ENCODE results near the gene TANC1.

The TANC1 gene

DNA sequence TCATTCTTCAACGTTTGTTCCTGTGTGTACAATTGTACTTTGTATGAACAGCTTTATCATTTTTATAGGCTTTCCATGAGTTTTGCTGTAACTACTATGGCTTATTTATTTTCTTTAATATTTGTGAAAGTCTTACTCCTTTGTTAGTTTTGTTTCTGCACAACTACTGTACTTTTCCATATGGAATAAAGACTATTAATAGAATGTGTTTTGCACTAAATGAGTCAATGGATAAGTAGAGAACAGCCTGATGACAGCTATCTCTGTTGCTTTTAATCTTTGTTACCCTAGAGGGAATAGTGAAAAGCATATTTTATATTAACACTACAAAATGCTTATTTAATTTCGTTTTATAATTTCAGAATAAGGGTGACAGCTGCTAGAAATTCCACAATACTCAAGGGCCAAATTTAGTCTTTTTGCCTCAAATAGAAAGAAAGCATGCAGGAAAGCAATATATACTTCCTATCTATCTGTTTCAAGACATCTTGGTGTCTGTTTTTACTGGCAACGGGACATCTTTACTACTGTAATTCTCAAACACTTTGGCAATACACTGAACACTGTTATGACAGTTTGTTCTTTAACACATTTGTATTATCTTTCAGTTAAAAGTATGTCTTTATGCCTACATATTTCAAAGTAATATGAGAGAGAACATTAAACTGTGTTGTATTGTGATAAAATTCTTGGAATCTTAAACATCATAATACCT, 264.2 kb downstream of the TANC1 start:
- no peak for DNase-seq

DNA sequence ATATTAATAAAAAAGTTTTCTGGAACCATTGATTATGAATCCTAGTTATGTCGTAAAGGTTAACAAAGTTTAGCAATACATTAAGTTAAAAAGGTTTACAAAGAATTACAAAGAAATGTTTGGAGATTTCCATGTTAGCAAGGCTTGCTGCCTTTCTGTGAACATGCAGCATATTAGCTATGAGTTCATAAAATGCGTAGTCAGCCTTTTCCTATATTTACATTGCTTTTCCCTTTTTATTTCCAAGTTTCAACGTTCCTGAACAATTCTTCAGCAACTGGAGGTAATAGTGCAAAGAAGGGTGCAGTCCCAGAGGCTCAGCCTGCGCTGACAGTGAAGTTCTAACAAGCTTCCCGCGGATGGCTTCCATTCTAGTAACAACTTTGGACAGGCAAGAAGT, 266.4 kb downstream of the TANC1 start:
- no peak for DNase-seq

DNA sequence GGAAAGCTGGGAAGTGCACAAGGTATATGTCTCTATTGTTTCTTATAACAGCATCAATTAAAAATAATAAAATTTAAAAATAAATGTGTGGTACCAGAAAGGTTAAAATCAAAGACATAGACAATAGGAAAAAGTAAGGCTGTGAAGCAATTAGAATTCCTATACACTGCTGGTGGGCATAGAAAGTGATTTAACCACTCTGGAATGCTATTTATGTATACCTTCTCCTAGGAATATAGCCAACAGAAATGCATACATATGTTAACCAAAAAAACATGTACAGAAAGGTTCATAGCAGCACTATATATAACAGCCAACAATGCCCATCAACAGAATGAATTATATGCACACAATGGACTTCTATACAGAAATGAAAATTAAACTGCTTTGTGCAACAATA, 275.1 kb downstream of the TANC1 start:
- DNase-seq: no peak

- no peak for DNase-seq
Measured at GRCh38 chr2:159246325-159246988, 278.0 kb downstream of the TANC1 start.

DNA sequence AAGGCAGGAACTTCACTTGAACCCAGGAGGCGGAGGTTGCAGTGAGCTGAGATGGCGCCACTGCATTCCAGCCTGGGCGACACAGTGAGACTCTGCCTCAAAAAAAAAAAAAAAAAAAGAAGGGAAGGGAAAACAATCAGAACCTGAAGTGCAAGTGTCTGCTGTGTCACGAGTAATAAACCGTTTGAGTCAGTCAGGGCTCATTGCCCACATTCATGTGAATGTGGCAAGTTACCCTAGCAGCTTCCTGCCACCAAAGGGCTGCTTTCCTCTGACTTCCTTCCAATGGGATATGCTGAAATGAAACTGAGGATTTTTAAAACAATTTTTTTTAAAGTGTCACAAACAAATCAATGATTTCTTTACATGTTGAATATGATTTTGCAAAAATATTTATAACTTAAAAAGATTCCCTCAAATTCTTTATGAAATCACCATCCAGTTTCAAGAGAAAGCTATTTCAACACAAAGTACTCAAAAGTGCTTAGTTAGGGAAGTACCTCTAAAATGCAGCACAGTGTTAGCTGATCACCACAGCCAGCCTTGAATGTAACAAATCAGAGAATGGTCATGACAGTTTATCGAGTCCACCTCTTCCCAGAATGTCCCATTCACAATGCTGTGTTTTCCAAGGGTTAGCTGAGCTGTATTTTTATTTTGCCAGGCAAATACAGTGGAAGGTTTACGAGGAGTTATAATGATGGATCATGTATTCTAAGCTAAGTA, 281.7 kb downstream of the TANC1 start:
- no peak for DNase-seq

DNA sequence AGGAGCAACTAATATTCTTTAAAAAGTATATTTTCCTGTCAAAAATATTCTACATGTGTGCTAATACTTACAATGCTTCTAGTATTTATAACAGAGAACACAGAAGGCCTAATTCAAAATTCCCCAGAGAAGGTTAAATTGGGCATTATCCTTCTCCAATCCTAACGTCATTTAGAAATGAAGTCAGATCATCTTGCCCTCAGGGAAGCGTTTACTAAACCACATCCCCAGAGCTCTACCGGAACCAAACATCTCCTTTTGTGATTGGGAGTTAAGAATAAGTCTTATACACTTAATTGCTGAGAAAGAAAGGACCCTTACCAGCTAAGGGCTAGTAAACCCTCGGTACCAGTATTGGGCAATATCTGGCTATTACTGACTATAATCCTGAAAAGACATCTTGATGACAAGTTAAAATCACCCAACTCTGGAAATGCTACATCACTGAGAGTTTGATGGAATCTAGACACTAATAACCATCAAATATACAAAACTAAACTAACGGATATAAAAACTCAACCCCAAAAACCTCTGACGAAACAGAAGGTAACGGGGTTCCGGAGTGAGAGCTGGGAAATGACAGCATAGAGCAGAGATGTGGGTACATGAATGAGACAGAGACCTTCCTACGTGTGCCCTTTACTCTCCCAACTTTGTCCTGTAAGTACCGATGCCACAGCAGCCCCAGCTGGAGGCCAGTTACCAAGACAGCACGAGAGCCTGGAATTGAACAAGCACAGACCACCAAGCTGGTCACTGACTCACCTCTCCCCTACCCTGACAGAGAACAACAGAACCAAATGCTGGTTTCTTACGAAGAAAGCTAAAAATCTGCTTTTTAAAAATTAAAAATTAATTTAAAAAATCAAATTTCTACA, 283.1 kb downstream of the TANC1 start:
- DNase-seq: no peak

DNA sequence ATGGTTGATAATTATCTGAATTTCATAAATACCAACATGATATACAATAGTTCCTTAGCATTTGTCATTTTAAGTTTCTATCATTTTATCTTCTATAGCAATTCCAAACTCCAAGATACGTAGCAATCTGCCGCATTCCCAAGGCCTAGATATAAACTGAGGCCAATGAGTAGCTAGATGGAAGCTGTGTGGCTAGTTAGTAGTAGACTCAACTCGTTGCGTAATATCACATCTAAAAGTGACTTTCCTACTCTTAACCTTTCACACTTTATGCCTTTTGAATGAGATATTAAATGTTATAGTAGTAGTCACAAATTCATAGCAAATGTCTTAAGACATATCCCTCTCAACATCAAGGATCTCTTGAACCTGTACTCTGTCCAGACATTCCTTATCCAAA, 284.5 kb downstream of the TANC1 start:
- DNase-seq: no peak

DNA sequence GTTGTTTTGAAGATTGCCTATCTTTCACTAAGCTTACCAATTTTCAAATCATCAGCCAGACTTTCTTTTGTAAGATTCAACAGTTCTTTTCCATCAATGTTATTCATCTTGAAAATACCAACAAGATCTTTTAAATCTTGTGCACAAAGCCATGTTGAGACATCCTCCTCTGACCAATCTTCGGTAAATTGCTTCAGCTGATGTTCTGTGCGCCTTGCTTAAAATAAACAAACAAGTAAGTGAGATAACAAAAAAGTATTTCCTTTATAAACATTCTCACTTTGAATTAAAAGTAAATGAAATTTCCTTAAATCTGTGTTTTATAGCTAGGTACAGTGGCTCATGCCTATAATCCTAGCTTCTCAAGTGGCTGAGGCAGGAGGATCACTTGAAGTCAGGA, 287.7 kb downstream of the TANC1 start:
- no peak for DNase-seq

DNA sequence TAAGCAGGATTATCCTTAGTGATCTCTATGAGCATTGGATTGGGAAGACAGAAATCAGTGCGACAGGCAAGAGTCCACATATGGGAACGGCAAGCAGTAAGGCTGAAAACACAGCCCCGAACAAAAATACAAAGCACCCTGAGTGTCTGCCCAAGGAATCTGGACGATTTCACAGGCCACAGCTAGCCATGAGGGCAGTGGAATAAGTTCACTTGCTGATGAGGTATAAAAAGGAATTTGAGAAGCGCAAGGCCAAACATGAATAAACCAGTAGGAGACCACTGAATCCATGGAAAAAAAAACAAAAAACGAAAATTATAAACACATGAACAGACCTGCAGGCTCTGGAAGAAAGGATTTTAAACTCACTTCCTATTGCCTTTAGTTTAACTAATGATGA, 293.8 kb downstream of the TANC1 start:
- no peak for DNase-seq

DNA sequence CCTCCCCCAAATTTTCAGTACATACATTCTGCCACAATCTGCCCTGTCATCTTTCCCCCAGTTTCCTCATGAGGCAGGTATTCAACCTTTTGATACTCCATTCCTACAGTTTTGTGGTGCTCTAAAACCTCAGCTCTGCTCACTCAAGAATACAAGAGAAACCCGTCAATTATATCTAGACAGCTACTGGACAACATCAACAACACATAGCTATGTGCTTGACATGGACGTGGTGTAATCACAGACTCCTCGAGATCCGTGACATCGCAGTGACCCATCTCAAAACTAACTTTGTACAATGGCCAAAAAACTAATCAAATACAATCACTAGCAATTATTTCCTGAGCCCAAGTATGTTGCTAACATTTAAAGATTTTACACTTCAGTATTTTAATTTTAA, 294.5 kb downstream of the TANC1 start:
- DNase-seq: no peak

- no peak for DNase-seq
Measured at GRCh38 chr2:159265171-159265576, 296.7 kb downstream of the TANC1 start.

- DNase-seq: no peak
Measured at GRCh38 chr2:159266554-159266953, 298.1 kb downstream of the TANC1 start.

DNA sequence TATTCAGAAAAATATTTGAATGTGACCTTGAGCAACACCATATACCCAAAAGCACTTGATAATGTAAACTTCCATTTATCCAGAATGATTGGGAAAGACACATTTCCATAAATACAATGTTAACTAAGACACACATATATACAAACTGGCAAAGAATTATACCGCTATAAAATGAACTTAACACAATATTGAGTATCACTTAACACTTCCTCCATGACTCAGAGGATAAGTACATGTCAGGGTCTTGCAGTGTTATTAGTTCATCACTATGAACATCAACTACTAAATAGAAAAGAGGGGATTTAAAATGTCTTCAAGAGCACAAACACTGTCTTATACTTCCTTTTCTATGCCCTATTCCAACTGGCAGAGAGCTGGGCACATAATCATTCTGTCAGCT, 299.5 kb downstream of the TANC1 start:
- no peak for DNase-seq

DNA sequence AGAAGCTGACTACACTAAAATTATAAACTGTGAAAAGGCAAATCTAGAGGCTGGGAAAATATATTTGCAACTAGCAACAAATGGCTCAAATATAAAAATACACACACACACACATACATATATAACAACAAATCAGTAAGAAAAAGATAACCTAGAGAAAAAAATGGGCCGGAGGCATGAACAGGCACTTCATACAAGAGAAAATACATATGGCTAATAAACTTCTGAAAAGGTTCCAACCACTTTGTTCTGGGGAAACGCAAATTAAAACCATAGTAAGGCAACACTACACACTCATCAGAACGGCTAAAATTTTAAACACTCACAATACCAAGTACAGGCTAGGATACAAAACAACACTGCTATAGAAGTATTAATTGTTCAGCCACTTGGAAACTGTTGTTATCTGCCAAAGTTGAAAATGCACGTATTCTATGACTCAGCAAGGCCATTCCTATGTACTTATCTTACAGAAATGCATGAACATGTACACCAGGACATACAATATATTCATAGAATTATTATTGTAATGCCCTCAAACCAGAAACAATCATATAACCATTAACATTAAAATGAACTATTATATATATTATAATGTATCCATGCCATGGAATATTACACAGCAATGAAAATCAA, 302.4 kb downstream of the TANC1 start:
- no peak for DNase-seq

DNA sequence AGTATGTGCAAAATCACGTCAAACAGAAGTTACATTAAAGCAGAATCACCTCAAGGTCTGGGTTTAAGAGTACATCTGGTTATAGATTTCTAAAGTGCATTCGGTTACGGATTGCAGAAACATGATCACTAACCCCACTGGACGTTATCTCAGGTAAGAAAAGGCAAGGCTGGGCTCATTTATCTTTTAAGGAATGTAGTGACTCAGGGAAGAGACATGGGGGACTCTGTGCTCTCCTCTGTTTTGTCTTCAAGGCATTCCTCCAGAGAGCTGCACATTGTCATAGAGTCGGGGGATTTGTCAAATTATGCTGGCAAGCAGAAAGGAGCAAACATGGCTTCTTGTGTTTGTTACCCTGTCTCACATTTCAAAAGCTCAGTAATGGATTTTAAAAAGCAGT, 303.7 kb downstream of the TANC1 start:
- DNase-seq: no peak

DNA sequence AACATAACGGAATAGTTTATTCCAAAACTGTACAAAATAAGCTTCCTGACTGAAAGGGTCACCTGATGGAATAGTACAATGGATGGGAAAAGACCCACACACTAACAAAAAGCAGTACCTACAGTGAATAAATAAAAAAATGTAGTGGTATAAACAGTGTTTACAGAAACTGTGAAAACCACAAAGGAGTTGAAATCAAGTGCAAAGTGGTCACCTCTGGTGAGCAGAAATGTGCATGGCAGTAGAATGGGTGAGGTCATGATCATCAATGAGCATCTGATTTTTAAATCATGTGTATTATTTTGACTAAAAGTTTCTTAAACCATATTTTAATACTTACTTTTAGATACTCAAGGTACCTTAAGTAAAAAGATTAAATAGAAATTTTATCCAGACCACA, 306.7 kb downstream of the TANC1 start:
- DNase-seq: no peak

- DNase-seq: no peak
Measured at GRCh38 chr2:159279700-159280099, 311.3 kb downstream of the TANC1 start.

DNA sequence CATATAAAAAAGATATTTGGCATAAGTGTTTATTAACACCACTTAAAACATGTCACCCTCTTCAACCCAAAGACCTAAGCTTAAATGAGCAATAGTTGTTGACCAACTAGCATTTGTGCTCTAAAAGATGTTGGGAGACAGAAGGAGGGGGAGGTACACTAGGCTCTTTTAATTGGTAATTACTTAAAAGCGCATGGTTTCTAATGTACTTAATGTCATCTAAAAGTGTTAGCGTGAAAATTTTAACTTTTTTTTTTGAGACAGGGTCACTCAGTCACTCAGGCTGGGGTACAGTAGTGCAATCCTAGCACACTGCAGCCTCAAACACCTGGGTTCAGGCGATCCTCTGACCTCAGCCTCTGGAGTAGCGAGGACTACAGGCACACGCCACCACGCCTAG, 312.6 kb downstream of the TANC1 start:
- no peak for DNase-seq
